T-cell (primary cell): ENCODE data around the gene URB1. TPM values are rescaled to one million over a fixed set of nuclear protein-coding genes. Genes with fewer than 3 reads are reported as not detected.

Experiments used
- ATAC-seq, 4 experiments: fragments of 200-7000 bp in 3 of 4; fragments of 150-1000 bp in 1 of 4; cut with Tn5 transposase; replicated peaks in 1 of 4; 1 replicate in 3 of 4; 2 replicates in 1 of 4; pipeline ENCODE4 v1.10.0; 2021; ENCODE audit warnings: moderate library complexity in 3 of 4, mild to moderate bottlenecking in 2 of 4, moderate number of reproducible peaks in 1 of 4
- CTCF ChIA-PET, 2 donors: fragments of 300-600 bp; sonication (Branson Sonifier 250); formaldehyde crosslinking; loops; one replicate each; lab custom pipeline; 2022; ENCODE audit warnings: antibody characterized with exemption in 2 of 2; lab: Charles Lee
- POLR2A ChIA-PET, 2 donors: fragments of 300-600 bp; sonication (Branson Sonifier 250); formaldehyde crosslinking; loops; one replicate each; lab custom pipeline; 2022; ENCODE audit warnings: antibody characterized with exemption in 2 of 2; lab: Charles Lee
- DNase-seq, 35 experiments: peaks; one replicate each; pipeline versions ENCODE4 v3.0.0 to v3.0.0-alpha.2; 2013 to 2023
- H3K27ac ChIP-seq: one replicate; pipeline ENCODE4 v1.5.1; 2013; ENCODE audit warnings: low read length
- H3K27me3 ChIP-seq, 2 experiments: replicated peaks in 1 of 2; 1 replicate in 1 of 2; 2 replicates in 1 of 2; pipeline versions ENCODE4 v1.6.1 to v1.7.0; 2013; ENCODE audit warnings: low read length in 1 of 2, mixed read lengths in 1 of 2; ENCODE audit not compliant: control insufficient read depth in 2 of 2, insufficient read depth in 2 of 2; ENCODE audit errors: extremely low read depth in 1 of 2
- H3K36me3 ChIP-seq, 2 donors: 1 replicate in 1 of 2; 2 replicates in 1 of 2; pipeline versions ENCODE4 v1.6.1 to v1.7.0; 2013; ENCODE audit warnings: low read length in 1 of 2; ENCODE audit not compliant: control insufficient read depth in 2 of 2, insufficient read depth in 1 of 2; ENCODE audit errors: extremely low read depth in 1 of 2
- H3K4me1 ChIP-seq, 2 experiments: 1 replicate in 1 of 2; 2 replicates in 1 of 2; pipeline versions ENCODE4 v1.6.1 to v1.7.0; 2013; ENCODE audit warnings: low read length in 2 of 2, mixed read lengths in 1 of 2; ENCODE audit not compliant: insufficient read depth in 2 of 2, control insufficient read depth in 1 of 2; ENCODE audit errors: extremely low read depth in 1 of 2
- H3K4me3 ChIP-seq, 2 donors: 1 replicate in 1 of 2; 2 replicates in 1 of 2; pipeline versions ENCODE4 v1.5.1 to v1.7.0; 2013; ENCODE audit warnings: mild to moderate bottlenecking in 2 of 2, low read length in 1 of 2, moderate library complexity in 1 of 2; ENCODE audit not compliant: control insufficient read depth in 1 of 2; ENCODE audit errors: extremely low read depth in 1 of 2
- H3K9me3 ChIP-seq: 2 replicates; pipeline ENCODE4 v1.7.0; 2013
- H3K27ac Mint-ChIP-seq, 2 donors: one replicate each; pipeline ENCODE4 v1.8.0; 2020 to 2021; ENCODE audit warnings: mild to moderate bottlenecking in 2 of 2, mixed read lengths in 2 of 2
- H3K27me3 Mint-ChIP-seq, 2 donors: one replicate each; pipeline ENCODE4 v1.8.0; 2021 to 2022; ENCODE audit warnings: mixed read lengths in 2 of 2
- H3K36me3 Mint-ChIP-seq: one replicate; pipeline ENCODE4 v1.8.0; 2021; ENCODE audit warnings: mixed read lengths
- H3K4me1 Mint-ChIP-seq, 3 donors: one replicate each; pipeline ENCODE4 v1.8.0; 2020 to 2022; ENCODE audit warnings: mixed read lengths in 3 of 3, mild to moderate bottlenecking in 1 of 3
- H3K4me3 Mint-ChIP-seq, 3 donors: one replicate each; pipeline ENCODE4 v1.8.0; 2020 to 2022; ENCODE audit warnings: mild to moderate bottlenecking in 3 of 3, mixed read lengths in 3 of 3, moderate library complexity in 3 of 3
- H3K9me3 Mint-ChIP-seq, 3 donors: one replicate each; pipeline ENCODE4 v1.8.0; 2020 to 2022; ENCODE audit warnings: mixed read lengths in 3 of 3
- WGBS: methylation state at CpG from one replicate; pipeline ENCODE4 v1.1.5; 2013; ENCODE audit warnings: missing lambda C conversion rate; ENCODE audit not compliant: insufficient coverage; 5-methylcytosine and 5-hydroxymethylcytosine counted together
- total RNA-seq, 35 experiments: library from RNA in 6 of 35; stranded (reverse) in 6 of 35; fragments of 120-200 nt in 1 of 35; gene quantifications; one replicate each; pipeline versions ENCODE4 v1.2.1 to v1.2.4 and lab custom pipeline; 2013 to 2026

Gene URB1
- total RNA-seq, 5 donors from 2014 or later (not counting 1 experiment from before 2014, with no cell fraction given) = 13.4 to 20.2 (median 18.9) TPM

GRCh38 chr21:32330784-32331311, 62.0 kb downstream of the URB1 start:
- Histone ChIP-seq H3K9me3 (no peaks in the 10 kb centered on the region), H3K36me3 (peaks cover 23 to 57% of the 10 kb centered on the region in 2 donors), H3K4me3 (no peak overlapping the region), H3K4me1 (no peaks in the 10 kb centered on the region), H3K27ac (no peak overlapping the region), H3K27me3 (no peaks in the 10 kb centered on the region)
- peaks cover 96% of the 10 kb centered on the region for H3K36me3 Mint-ChIP-seq
- ATAC-seq = no peak
- WGBS = no CpG with 5 or more reads among the region's 4 CpGs
- no peaks in the 10 kb centered on the region for H3K4me1 Mint-ChIP-seq
- H3K27me3 Mint-ChIP-seq = no peaks in the 10 kb centered on the region
- H3K4me3 Mint-ChIP-seq = no peak overlapping the region
- POLR2A ChIA-PET = no interaction called here
- no peaks in the 10 kb centered on the region for H3K9me3 Mint-ChIP-seq
- H3K27ac Mint-ChIP-seq = no peak overlapping the region
- CTCF ChIA-PET = no interaction called here
- DNase-seq = no peak

GRCh38 chr21:32329776-32330175, 63.0 kb downstream of the URB1 start:
- Histone ChIP-seq H3K4me1 (no peaks in the 10 kb centered on the region), H3K36me3 (peaks cover 17 to 58% of the 10 kb centered on the region in 2 donors), H3K27me3 (no peaks in the 10 kb centered on the region), H3K4me3 (no peak overlapping the region), H3K27ac (no peak overlapping the region), H3K9me3 (no peaks in the 10 kb centered on the region)
- 100% methylated on average over 1 of the region's 3 CpGs for WGBS
- H3K4me3 Mint-ChIP-seq = no peak overlapping the region
- ChIA-PET POLR2A (interaction anchor here (0.7 kb wide), 2 partner anchors 9 to 17 kb away, joined by 3 to 9 read pairs; no protein-coding TSS in a partner anchor), CTCF (interaction anchor here in 1 of 2 donors (0.7 kb wide), 1 partner anchor 316 kb away, joined by 6 read pairs; no protein-coding TSS in a partner anchor)
- no peak for DNase-seq
- H3K36me3 Mint-ChIP-seq = peaks cover 94% of the 10 kb centered on the region
- ATAC-seq = no peak
- H3K27me3 Mint-ChIP-seq = no peaks in the 10 kb centered on the region
- no peak overlapping the region for H3K27ac Mint-ChIP-seq
- no peaks in the 10 kb centered on the region for H3K9me3 Mint-ChIP-seq
- H3K4me1 Mint-ChIP-seq = no peaks in the 10 kb centered on the region

- WGBS = 100% methylated on average over 1 of the region's 2 CpGs
- Mint-ChIP-seq H3K4me3 (no peak overlapping the region), H3K36me3 (peaks cover 94% of the 10 kb centered on the region), H3K27me3 (no peaks in the 10 kb centered on the region), H3K9me3 (no peaks in the 10 kb centered on the region), H3K27ac (no peak overlapping the region), H3K4me1 (no peaks in the 10 kb centered on the region)
- H3K4me3 ChIP-seq = no peak overlapping the region
- H3K27ac ChIP-seq = no peak overlapping the region
- H3K4me1 ChIP-seq = no peaks in the 10 kb centered on the region
- ChIA-PET POLR2A (no interaction called here), CTCF (no interaction called here)
- DNase-seq (no peak), ATAC-seq (no peak)
- H3K36me3 ChIP-seq = peaks cover 17 to 62% of the 10 kb centered on the region in 2 donors
- H3K27me3 ChIP-seq = no peaks in the 10 kb centered on the region
- H3K9me3 ChIP-seq = no peaks in the 10 kb centered on the region
Observed at GRCh38 chr21:32329331-32329730, 63.5 kb downstream of the URB1 start.

- Mint-ChIP-seq H3K4me3 (no peak overlapping the region), H3K27me3 (no peaks in the 10 kb centered on the region), H3K4me1 (no peaks in the 10 kb centered on the region), H3K27ac (no peak overlapping the region), H3K36me3 (peaks cover 91% of the 10 kb centered on the region), H3K9me3 (no peaks in the 10 kb centered on the region)
- ATAC-seq (no peak), DNase-seq (no peak)
- ChIA-PET POLR2A (no interaction called here), CTCF (no interaction called here)
- Histone ChIP-seq H3K27me3 (no peaks in the 10 kb centered on the region), H3K4me3 (no peak overlapping the region), H3K36me3 (peaks cover 21 to 63% of the 10 kb centered on the region in 2 donors), H3K4me1 (no peaks in the 10 kb centered on the region), H3K9me3 (no peaks in the 10 kb centered on the region), H3K27ac (no peak overlapping the region)
- no CpG with 5 or more reads among the region's 3 CpGs for WGBS
Observed at GRCh38 chr21:32328595-32328994, 64.2 kb downstream of the URB1 start.

GRCh38 chr21:32325706-32326105, 67.1 kb downstream of the URB1 start:
- CTCF ChIA-PET = no interaction called here
- peaks cover 13 to 70% of the 10 kb centered on the region in 2 donors for H3K36me3 ChIP-seq
- H3K27ac Mint-ChIP-seq = no peak overlapping the region
- no peak overlapping the region for H3K4me3 Mint-ChIP-seq
- no peaks in the 10 kb centered on the region for H3K9me3 Mint-ChIP-seq
- H3K4me1 ChIP-seq = no peaks in the 10 kb centered on the region
- peak in 1 of 35 experiments; percentile 14 for DNase-seq
- H3K36me3 Mint-ChIP-seq = peaks cover 87% of the 10 kb centered on the region
- ATAC-seq = no peak
- no peaks in the 10 kb centered on the region for H3K9me3 ChIP-seq
- POLR2A ChIA-PET = no interaction called here
- H3K4me3 ChIP-seq = no peak overlapping the region
- H3K27me3 Mint-ChIP-seq = no peaks in the 10 kb centered on the region
- H3K27ac ChIP-seq = no peak overlapping the region
- H3K27me3 ChIP-seq = no peaks in the 10 kb centered on the region
- no peaks in the 10 kb centered on the region for H3K4me1 Mint-ChIP-seq
- 100% methylated on average over 4 of the region's 8 CpGs for WGBS

- no peak overlapping the region for H3K4me3 Mint-ChIP-seq
- no peaks in the 10 kb centered on the region for H3K9me3 Mint-ChIP-seq
- H3K27ac ChIP-seq = no peak overlapping the region
- no peaks in the 10 kb centered on the region for H3K27me3 Mint-ChIP-seq
- CTCF ChIA-PET = no interaction called here
- ATAC-seq = no peak
- peak in 1 of 35 experiments; percentile 22 for DNase-seq
- H3K4me1 Mint-ChIP-seq = no peaks in the 10 kb centered on the region
- H3K36me3 Mint-ChIP-seq = peaks cover 87% of the 10 kb centered on the region
- no peak overlapping the region for H3K4me3 ChIP-seq
- H3K4me1 ChIP-seq = no peaks in the 10 kb centered on the region
- H3K36me3 ChIP-seq = peaks cover 19 to 87% of the 10 kb centered on the region in 2 donors
- WGBS = 94% methylated on average over 7 of the region's 10 CpGs
- H3K9me3 ChIP-seq = no peaks in the 10 kb centered on the region
- POLR2A ChIA-PET = no interaction called here
- H3K27me3 ChIP-seq = no peaks in the 10 kb centered on the region
- H3K27ac Mint-ChIP-seq = no peak overlapping the region
Observed at GRCh38 chr21:32322676-32323075, 70.1 kb downstream of the URB1 start.
